WTC11 (cell line): ENCODE data around the gene NBPF1.
"Not testable (repeated sequence)": the region's sequence is repeated elsewhere in the genome, so short reads cannot be mapped to it uniquely, and the experiment has no call there.

Experiments
- ATF3 ChIP-seq: sonication (generic); formaldehyde crosslinking; conservative IDR thresholded peaks from 2 replicates; pipeline ENCODE4 v1.8.1; 2022; ENCODE audit warnings: mild to moderate bottlenecking, missing genetic modification reagents
- CREB1 ChIP-seq: sonication (generic); formaldehyde crosslinking; IDR thresholded peaks from 2 replicates; pipeline ENCODE4 v1.8.0; 2023; ENCODE audit warnings: mild to moderate bottlenecking, missing genetic modification reagents
- CTCF ChIP-seq: fragments of 200-600 bp; IDR thresholded peaks from 2 replicates; pipeline ENCODE4 v1.8.0; 2022; ENCODE audit warnings: antibody characterized with exemption
- EMX1 ChIP-seq: fragments of 250-450 bp; sonication (Bioruptor Pico); IDR thresholded peaks from 2 replicates; pipeline ENCODE4 v1.8.0; 2021; ENCODE audit warnings: mild to moderate bottlenecking
- GABPB1 ChIP-seq: sonication (generic); formaldehyde crosslinking; IDR thresholded peaks from 2 replicates; pipeline ENCODE4 v1.8.1; 2023; ENCODE audit warnings: mild to moderate bottlenecking, missing genetic modification reagents
- SMAD4 ChIP-seq: sonication (generic); formaldehyde crosslinking; IDR thresholded peaks from 2 replicates; pipeline ENCODE4 v1.8.0; 2022; ENCODE audit warnings: mild to moderate bottlenecking, missing genetic modification reagents
- TEAD1 ChIP-seq: sonication (generic); formaldehyde crosslinking; IDR thresholded peaks from 2 replicates; pipeline ENCODE4 v1.8.0; 2022; ENCODE audit warnings: mild to moderate bottlenecking, missing genetic modification reagents
- ZNF532 ChIP-seq: fragments of 250-450 bp; sonication (Bioruptor Pico); IDR thresholded peaks from 2 replicates; pipeline ENCODE4 v1.9.0; 2021; ENCODE audit warnings: mild to moderate bottlenecking, borderline replicate concordance

- not testable (repeated sequence) for TF ChIP-seq TEAD1 (CRISPR knock-in tag); CTCF; ATF3 (CRISPR knock-in tag); ZNF532 (CRISPR knock-in tag); GABPB1 (CRISPR knock-in tag); SMAD4; CREB1 (CRISPR knock-in tag); EMX1 (CRISPR knock-in tag)
Measured at GRCh38 chr1:16595216-16595615, 18.1 kb downstream of the NBPF1 start.
